ENCODE results near the gene INCENP.
"Not testable (repeated sequence)": the region's sequence is repeated elsewhere in the genome, so short reads cannot be mapped to it uniquely, and the experiment has no call there.

Gene INCENP

GRCh38 chr11:62123669-62124185 lies at the start of gene INCENP:
Gene INCENP (plus strand): TSS chr11:62124011. CDS start chr11:62128162, 4,151 bp downstream.
- peak; percentile 97 for DNase-seq (ENCODE audit: low spot score)

- no peak for DNase-seq (ENCODE audit: low spot score)
These were observed 48.4 kb upstream of the INCENP start for GRCh38 chr11:62075438-62075837.

GRCh38 chr11:62077132-62077531 lies 46.7 kb upstream of the INCENP start:
- no peak for DNase-seq (ENCODE audit: low spot score)

DNA sequence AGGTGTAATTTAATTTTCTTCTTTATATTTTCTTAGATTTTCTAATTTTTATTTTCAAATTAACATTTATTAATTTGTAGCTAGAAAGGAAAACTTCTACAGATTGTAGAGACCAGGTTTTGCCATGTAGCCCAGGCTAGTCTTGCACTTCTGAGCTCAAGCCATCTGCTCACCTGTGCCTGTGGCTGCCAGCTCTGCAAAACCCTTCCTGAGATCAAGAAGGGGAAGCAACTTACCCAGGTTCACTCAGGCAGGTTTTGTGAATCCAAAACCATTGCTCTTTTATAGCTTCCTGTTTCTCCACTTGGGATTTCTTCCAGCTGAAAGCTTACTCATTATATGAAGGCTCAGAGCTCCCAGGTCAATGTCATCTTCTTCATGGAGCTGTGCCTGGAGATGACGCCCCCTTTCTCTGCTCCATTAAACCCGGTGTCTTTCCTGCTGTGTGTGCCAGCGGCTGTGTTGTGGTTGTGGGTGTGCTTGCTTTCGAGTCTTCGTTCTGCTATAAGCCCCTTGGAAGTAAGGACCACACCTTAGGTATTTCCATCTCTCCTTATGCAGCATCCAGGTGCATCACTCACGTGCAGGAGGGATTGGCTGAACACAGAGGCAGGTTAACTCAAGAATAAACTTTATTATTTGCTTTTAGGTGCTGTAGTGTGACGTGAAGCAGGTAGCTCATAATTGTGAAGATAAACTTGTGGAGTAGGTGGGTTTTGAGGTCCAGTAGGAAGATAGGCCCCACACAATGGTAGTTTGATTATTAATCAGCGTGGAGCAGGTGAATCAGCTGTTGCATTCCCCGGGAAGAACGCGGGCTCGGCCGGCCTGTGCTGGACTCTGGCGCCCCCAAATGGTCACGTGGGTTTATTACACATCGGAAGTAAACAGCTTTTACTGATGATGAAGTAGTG lies 42.2 kb upstream of the INCENP start:
- peak; percentile 89 for DNase-seq (ENCODE audit: low spot score)

GRCh38 chr11:62082292-62082657 lies 41.5 kb upstream of the INCENP start:
- no peak for DNase-seq (ENCODE audit: low spot score)

- DNase-seq (ENCODE audit: low spot score), result not testable (repeated sequence)
These were observed 39.0 kb upstream of the INCENP start for GRCh38 chr11:62084801-62085200.

DNA sequence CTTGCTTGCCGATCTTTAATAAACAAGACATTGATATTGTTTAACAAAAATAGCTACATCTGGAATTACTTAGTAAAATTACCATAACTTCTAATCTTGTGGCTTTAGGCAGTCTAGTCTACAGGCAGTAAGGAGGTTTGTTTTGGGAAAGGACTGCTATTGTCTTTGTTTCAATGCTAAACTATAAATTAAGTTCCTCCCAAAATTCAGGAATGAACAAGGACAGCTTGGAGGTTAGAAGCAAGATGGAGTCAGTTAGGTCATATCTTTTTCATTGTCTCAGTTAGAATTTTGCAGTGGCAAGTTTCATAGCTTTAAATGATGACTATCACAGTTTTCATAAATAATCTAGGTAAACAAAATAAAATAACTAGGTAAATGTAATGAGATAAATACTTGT lies 36.1 kb upstream of the INCENP start:
- no peak for DNase-seq (ENCODE audit: low spot score)

DNA sequence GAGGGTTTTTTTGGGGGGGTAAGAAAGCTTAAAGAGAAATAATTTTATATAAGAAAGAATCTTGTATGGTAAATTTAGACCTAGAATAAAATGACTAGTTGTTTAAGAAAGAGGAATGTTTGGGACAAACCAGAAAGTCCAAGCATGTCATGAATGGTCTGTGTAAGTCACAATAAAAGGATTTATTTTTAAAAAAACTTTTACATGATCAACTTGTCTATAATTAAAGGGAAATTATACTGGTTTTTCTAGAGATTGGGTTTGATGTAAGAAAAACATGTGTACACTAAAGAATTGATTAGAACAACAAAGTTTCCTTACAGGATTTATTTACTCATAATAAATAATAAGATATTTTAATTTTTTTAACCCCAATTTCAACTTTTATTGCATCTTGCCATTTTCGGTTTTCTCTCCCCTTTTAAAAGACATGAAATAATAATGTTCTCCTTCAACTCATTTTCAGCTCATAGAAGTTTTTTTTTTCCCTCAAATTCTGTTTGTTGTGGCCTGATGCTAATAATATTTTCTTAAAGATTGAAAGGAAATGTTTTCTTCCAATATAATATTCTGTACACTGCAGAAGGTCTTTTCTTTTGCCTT lies 35.4 kb upstream of the INCENP start:
- no peak for DNase-seq (ENCODE audit: low spot score)

- DNase-seq (ENCODE audit: low spot score), result no peak
These were observed 20.7 kb upstream of the INCENP start for GRCh38 chr11:62103141-62103540.

GRCh38 chr11:62103986-62104385 lies 19.8 kb upstream of the INCENP start:
- DNase-seq (ENCODE audit: low spot score), result no peak

- peak; percentile 58 for DNase-seq (ENCODE audit: low spot score)
These were observed 18.8 kb upstream of the INCENP start for GRCh38 chr11:62104816-62105653.

GRCh38 chr11:62105667-62106191 lies 18.1 kb upstream of the INCENP start:
- peak; percentile 27 for DNase-seq (ENCODE audit: low spot score)

- DNase-seq (ENCODE audit: low spot score), result peak; percentile 51
These were observed 15.6 kb upstream of the INCENP start for GRCh38 chr11:62108017-62108750.

DNA sequence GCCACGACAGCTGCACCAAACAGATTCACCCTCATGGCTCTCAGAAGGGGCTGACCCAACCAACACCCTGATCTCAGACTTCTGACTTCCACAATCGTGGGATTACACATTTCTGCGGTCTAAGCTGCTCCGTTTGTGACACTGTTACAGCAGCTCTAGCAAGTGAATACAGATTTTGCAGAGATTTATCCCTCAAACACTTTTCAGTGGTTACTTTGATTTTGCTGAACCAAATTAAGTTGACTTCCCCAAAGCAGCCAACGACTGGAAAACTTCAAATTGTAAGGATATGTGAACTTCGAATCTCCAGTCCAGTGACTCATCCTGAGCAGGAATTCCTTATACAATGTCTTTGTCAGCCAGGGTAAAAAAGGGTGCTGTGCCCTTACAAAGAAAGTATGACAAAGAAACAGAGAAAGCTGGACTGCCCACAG lies 14.8 kb upstream of the INCENP start:
- no peak for DNase-seq (ENCODE audit: low spot score)

DNA sequence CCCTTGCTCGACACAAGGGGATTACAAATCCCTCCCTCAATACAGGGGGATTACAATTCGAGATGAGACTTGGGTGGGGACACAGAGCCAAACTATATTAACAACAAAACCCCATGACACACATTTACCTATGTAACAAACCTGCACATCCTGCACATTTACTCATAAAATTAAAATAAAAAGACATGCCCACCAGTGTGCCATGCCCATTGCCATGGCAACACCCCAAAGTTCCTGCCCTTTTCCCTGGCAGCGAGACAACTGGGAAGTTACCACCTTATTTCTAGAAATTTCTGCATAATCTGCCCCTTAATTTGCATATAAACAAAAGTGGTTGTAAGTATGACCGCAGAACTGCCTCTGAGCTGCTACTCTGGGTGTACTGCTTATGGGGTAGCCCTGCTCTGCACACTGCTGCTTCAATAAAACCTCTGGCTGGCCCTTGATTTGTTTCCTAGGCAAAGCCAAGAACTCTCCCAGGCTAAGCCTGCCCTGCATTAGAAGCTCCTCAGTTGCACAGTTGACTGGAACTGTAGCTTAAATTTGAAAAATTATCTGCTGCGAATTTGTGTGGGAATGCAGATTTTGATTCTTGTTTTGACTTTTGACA lies 8.6 kb upstream of the INCENP start:
- no peak for DNase-seq (ENCODE audit: low spot score)

DNA sequence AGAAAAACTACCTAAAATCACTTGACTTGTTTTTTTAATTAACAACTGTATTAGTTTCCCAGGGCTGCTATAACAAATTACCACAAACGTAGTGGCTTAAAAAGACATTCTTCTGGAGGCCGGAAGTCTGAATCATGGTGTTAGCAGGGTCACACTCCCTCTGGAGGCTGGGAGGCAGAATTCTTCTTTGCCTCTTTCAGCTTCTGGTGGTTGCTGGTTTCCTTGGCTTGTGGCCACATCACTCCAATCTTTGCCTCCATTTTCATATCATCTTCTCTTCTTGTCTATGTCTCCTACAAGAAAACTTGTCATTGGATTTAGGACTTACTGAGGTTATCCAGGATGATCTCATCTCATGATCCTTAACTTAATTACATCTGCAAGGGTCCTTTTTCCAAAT lies 7.4 kb upstream of the INCENP start:
- no peak for DNase-seq (ENCODE audit: low spot score)

- no peak for DNase-seq (ENCODE audit: low spot score)
These were observed 4.2 kb upstream of the INCENP start for GRCh38 chr11:62119569-62119968.

GRCh38 chr11:62120001-62120400 lies 3.8 kb upstream of the INCENP start:
- no peak for DNase-seq (ENCODE audit: low spot score)

DNA sequence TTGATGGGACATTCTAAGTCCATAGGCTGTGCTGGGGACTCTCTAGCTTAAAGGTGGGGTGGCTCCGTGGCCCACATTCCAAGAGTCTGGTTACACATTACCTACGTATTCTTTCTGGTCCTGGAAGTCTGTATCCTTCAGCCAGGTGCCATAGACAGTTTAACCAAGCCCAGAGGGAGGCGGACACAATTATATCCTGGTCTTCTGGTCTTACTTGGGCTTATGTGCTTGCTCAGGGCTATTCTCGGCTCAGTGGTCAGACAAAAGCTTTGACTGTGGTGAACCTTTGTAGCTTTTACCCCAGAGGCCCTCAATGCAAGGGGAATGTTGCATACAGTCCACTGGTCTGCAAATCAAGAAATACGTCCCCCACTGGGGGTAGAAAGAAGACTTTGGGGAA lies 3.4 kb upstream of the INCENP start:
- DNase-seq (ENCODE audit: low spot score), result no peak

DNA sequence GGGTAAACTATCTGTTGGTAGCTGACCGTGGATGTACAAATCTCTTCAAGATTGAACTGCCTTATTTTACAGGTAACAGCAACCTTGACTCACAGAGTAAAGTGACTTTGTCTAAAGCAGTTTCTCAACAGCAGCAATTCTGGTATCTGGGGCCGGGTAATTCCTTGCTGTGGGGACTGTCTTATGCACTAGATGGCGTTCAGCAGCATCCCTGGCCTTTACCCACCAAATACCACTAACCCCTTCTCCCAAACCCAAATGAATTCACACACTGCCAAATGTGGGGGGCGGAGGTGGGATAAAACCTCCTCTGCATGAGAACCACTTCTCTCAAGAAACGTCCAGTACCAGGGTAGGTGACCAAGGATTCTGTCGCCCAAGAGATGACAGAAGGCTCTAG lies 1.7 kb upstream of the INCENP start:
- DNase-seq (ENCODE audit: low spot score), result peak; percentile 6
